Loucy (cell line): ENCODE measurements around the gene UMODL1.

Experiments
- H2AFZ ChIP-seq: fragments of 200-600 bp; sonication (generic); 2 replicates; pipeline ENCODE4 v1.6.0; 2016; ENCODE audit warnings: antibody characterized with exemption, mild to moderate bottlenecking, low read length, moderate library complexity
- H3F3A ChIP-seq: fragments of 200-600 bp; 2 replicates; pipeline ENCODE4 v1.6.0; 2016; ENCODE audit warnings: antibody characterized with exemption, low read depth, mild to moderate bottlenecking
- H3K27me3 ChIP-seq: fragments of 200-600 bp; sonication (generic); 2 replicates; pipeline ENCODE4 v1.6.1; 2014; ENCODE audit warnings: low read length, mild to moderate bottlenecking; ENCODE audit not compliant: insufficient read depth, poor library complexity, severe bottlenecking
- H3K36me3 ChIP-seq: fragments of 200-600 bp; sonication (generic); 2 replicates; pipeline ENCODE4 v1.6.1; 2016; ENCODE audit warnings: low read length; ENCODE audit not compliant: insufficient read depth
- H3K4me1 ChIP-seq: fragments of 200-600 bp; sonication (generic); 2 replicates; pipeline ENCODE4 v1.5.1; 2014; ENCODE audit warnings: low read length, mild to moderate bottlenecking; ENCODE audit not compliant: insufficient read depth, poor library complexity, severe bottlenecking
- H3K4me2 ChIP-seq: fragments of 200-600 bp; sonication (generic); 2 replicates; pipeline ENCODE4 v1.6.0; 2014; ENCODE audit warnings: antibody characterized with exemption, low read length, low read depth, mild to moderate bottlenecking; ENCODE audit not compliant: poor library complexity, severe bottlenecking
- H3K4me3 ChIP-seq: fragments of 200-600 bp; sonication (generic); 2 replicates; pipeline ENCODE4 v1.5.1; 2014; ENCODE audit warnings: low read length, mild to moderate bottlenecking, mixed read lengths; ENCODE audit not compliant: poor library complexity, severe bottlenecking
- H3K79me2 ChIP-seq: fragments of 200-600 bp; sonication (generic); 2 replicates; pipeline ENCODE4 v1.6.1; 2014; ENCODE audit warnings: low read length; ENCODE audit not compliant: insufficient read depth
- H3K9ac ChIP-seq: fragments of 200-600 bp; sonication (generic); 2 replicates; pipeline ENCODE4 v1.6.0; 2014; ENCODE audit warnings: mild to moderate bottlenecking, low read depth, low read length, moderate library complexity; ENCODE audit not compliant: poor library complexity, severe bottlenecking
- H3K9me2 ChIP-seq: fragments of 200-600 bp; sonication (generic); replicated peaks from 2 replicates; pipeline ENCODE4 v1.6.1; 2016; ENCODE audit warnings: low read depth, low read length, mixed read lengths
- H3K9me3 ChIP-seq: fragments of 200-600 bp; sonication (generic); 2 replicates; pipeline ENCODE4 v1.6.1; 2014; ENCODE audit warnings: mild to moderate bottlenecking, antibody characterized with exemption, low read length, low read depth; ENCODE audit not compliant: insufficient read depth
- H4K20me1 ChIP-seq: fragments of 200-600 bp; sonication (generic); 2 replicates; pipeline ENCODE4 v1.6.0; 2014; ENCODE audit warnings: antibody characterized with exemption, low read length, mild to moderate bottlenecking; ENCODE audit not compliant: insufficient read depth, poor library complexity, severe bottlenecking
- CTCF ChIP-seq: fragments of 200-600 bp; sonication (generic); conservative IDR thresholded peaks from 2 replicates; pipeline ENCODE4 v1.5.1; 2014; ENCODE audit warnings: mild to moderate bottlenecking, antibody characterized with exemption, low read length
- EZH2phosphoT487 ChIP-seq: fragments of 200-600 bp; IDR thresholded peaks from 2 replicates; pipeline ENCODE4 v1.6.1; 2018; ENCODE audit warnings: antibody characterized with exemption, mild to moderate bottlenecking, moderate library complexity, borderline replicate concordance

The UMODL1 gene, protein sequence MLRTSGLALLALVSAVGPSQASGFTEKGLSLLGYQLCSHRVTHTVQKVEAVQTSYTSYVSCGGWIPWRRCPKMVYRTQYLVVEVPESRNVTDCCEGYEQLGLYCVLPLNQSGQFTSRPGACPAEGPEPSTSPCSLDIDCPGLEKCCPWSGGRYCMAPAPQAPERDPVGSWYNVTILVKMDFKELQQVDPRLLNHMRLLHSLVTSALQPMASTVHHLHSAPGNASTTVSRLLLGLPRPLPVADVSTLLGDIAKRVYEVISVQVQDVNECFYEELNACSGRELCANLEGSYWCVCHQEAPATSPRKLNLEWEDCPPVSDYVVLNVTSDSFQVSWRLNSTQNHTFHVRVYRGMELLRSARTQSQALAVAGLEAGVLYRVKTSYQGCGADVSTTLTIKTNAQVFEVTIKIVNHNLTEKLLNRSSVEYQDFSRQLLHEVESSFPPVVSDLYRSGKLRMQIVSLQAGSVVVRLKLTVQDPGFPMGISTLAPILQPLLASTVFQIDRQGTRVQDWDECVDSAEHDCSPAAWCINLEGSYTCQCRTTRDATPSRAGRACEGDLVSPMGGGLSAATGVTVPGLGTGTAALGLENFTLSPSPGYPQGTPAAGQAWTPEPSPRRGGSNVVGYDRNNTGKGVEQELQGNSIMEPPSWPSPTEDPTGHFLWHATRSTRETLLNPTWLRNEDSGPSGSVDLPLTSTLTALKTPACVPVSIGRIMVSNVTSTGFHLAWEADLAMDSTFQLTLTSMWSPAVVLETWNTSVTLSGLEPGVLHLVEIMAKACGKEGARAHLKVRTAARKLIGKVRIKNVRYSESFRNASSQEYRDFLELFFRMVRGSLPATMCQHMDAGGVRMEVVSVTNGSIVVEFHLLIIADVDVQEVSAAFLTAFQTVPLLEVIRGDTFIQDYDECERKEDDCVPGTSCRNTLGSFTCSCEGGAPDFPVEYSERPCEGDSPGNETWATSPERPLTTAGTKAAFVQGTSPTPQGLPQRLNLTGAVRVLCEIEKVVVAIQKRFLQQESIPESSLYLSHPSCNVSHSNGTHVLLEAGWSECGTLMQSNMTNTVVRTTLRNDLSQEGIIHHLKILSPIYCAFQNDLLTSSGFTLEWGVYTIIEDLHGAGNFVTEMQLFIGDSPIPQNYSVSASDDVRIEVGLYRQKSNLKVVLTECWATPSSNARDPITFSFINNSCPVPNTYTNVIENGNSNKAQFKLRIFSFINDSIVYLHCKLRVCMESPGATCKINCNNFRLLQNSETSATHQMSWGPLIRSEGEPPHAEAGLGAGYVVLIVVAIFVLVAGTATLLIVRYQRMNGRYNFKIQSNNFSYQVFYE

DNA sequence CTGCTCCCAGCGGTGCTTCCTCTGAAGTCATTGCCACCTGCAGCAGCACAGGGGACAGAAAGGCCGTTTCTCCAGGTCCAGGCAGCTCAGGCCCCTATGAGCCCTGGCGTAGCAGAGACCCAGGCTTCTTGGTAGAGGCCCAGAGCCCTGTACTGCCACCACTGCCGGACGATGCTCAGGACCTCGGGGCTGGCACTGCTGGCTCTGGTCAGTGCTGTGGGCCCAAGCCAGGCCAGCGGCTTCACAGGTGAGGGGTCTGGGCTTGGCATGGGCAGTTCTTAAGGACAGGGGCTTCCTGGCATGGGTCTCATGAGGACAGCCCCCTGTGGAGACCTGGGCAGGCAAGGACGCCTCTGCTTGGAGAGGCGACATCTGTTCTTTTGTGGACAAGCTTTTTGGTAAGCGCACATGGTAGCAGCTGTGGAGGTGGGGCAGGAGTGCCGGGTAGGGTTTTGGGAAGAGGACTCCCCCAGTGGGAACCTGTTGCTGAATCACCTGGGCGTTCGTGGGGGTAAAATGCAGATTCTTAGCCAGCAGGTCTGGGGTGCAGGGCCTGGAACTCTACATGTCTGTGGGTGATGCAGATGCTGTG lies at the start of gene UMODL1:
Gene UMODL1, plus strand, starts transcription at position 172 of the 592 bp plus-strand sequence. Its CDS starts 0 bp downstream, at position 172.
- Histone ChIP-seq H3F3A (no peaks in the 10 kb centered on the region), H3K79me2 (peaks cover 5% of the 10 kb centered on the region; the same call in 1 of the 2 replicates), H2AFZ (no peak within 1 kb of the TSS), H4K20me1 (no peaks in the 10 kb centered on the region), H3K27me3 (no peaks in the 10 kb centered on the region), H3K36me3 (no peaks in the 10 kb centered on the region), H3K4me2 (no peak within 1 kb of the TSS), H3K4me1 (peaks cover 17% of the 10 kb centered on the region), H3K9me3 (no peaks in the 10 kb centered on the region), H3K9me2 (no peaks in the 10 kb centered on the region), H3K9ac (no peak within 1 kb of the TSS), H3K4me3 (no peak within 1 kb of the TSS)
- no peak for TF ChIP-seq CTCF
- TF ChIP-seq EZH2phosphoT487, result no peak

DNA sequence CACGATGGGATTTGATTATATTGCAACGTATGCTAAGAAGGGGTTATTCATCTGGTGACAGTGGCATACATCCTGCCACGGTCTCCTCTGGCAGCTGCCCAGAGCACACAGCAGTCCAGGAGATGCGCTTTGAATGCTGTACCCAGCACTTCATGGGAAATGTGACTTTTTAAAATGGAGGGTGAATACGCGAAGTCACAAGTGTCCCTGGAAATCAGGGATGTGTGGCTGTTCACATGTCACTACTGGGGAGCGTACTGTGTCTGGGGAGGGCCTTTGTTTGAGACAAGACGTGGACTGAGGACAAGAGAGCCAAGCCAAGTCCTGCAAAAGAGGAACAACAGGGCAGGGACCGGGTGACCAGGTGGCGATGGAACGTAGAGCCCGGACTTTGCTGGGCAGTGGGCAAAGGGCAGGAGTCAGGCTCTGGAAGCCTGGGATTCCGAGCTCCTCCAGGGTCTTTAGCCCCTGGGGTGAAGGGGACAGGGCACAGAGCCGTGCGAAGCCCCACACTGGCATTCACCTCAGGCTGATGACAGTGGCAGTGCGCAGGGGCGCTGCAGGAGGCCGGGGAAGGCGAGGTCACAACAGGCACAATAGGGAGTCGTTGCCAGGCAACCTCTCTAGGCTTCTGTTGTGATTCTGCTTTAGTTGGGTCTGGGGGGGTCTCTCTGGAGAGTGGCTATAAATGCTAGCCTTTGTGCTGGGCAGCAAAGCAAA lies 49.6 kb upstream of the UMODL1 start:
- no peak overlapping the region for H3K4me2 ChIP-seq
- no peaks in the 10 kb centered on the region for H3K79me2 ChIP-seq
- no peak overlapping the region for H3K4me3 ChIP-seq
- no peaks in the 10 kb centered on the region for H3K36me3 ChIP-seq
- H4K20me1 ChIP-seq, result no peaks in the 10 kb centered on the region
- H3K27me3 ChIP-seq, result no peaks in the 10 kb centered on the region
- H3K9ac ChIP-seq, result no peak overlapping the region
- H3F3A ChIP-seq, result no peaks in the 10 kb centered on the region
- H3K4me1 ChIP-seq, result peaks cover 4% of the 10 kb centered on the region
- TF ChIP-seq EZH2phosphoT487 (no peak), CTCF (no peak)
- H3K9me3 ChIP-seq, result no peaks in the 10 kb centered on the region
- no peak overlapping the region for H2AFZ ChIP-seq
- H3K9me2 ChIP-seq, result no peaks in the 10 kb centered on the region
